Measurements from ENCODE around the gene RIPPLY3. TPM values are rescaled to one million over a fixed set of nuclear protein-coding genes. Genes with fewer than 3 reads are reported as not detected.
"Not testable (repeated sequence)": the region's sequence is repeated elsewhere in the genome, so short reads cannot be mapped to it uniquely, and the experiment has no call there.

The RIPPLY3 gene
- total and polyA plus RNA-seq, 2 donors (not counting 1 experiment from before 2014, with no cell fraction given) = not detected

- H3K27me3 Mint-ChIP-seq = peaks cover 10% of the 10 kb centered on the region
Measured at GRCh38 chr21:37032877-37033471, 26.5 kb downstream of the RIPPLY3 start.

DNA sequence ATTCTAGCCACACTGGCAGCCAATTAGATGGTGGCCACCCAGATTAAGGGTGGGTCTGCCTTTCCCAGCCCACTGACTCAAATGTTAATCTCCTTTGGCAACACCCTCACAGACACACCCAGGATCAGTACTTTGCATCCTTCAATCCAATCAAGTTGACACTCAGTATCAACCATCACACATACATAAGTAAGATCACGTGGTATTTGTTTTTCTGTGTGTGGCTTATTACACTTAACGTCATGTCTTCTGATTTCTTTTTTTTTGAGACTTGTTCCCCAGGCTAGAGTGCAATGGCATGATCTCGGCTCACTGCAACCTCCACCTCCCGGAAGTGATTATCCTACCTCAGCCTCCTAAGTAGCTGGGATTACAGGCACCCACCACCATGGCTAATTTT lies 27.9 kb downstream of the RIPPLY3 start:
- H3K9ac ChIP-seq (ENCODE audit: low read length); H3K4me1 ChIP-seq (ENCODE audit: control insufficient read depth in 2 of 2, insufficient read depth in 2 of 2, low read length in 2 of 2); ATAC-seq (ENCODE audit: low read depth); POLR2A ChIA-PET; H3K4me3 ChIP-seq (ENCODE audit: control extremely low read depth in 1 of 5, extremely low read depth in 1 of 5, insufficient read depth in 1 of 5, low read depth in 2 of 5, low read length in 4 of 5); H3K9me3 Mint-ChIP-seq (ENCODE audit: insufficient read depth); H2AFZ ChIP-seq (ENCODE audit: insufficient read depth, low read depth, low read length, poor library complexity, severe bottlenecking); H3K27ac Mint-ChIP-seq; H3K36me3 ChIP-seq (replicated peaks in 1 of 2; ENCODE audit: control extremely low read depth in 1 of 2, control insufficient read depth in 1 of 2, extremely low read depth in 1 of 2, insufficient read depth in 2 of 2, low read length in 1 of 2); H3K27ac ChIP-seq (ENCODE audit: low read length in 2 of 2); H3K4me2 ChIP-seq (replicated peaks; ENCODE audit: low read depth, low read length, poor library complexity, severe bottlenecking); H3K79me2 ChIP-seq (ENCODE audit: control insufficient read depth, insufficient read depth, low read length); H3K4me3 Mint-ChIP-seq; H3K4me1 Mint-ChIP-seq; intact Hi-C loops (cut with micrococcal nuclease); H3K27me3 ChIP-seq (replicated peaks in 1 of 4; ENCODE audit: control extremely low read depth in 1 of 4, control insufficient read depth in 3 of 4, insufficient read depth in 4 of 4, low read length in 3 of 4); H4K20me1 ChIP-seq (ENCODE audit: control insufficient read depth, insufficient read depth, low read length, poor library complexity, severe bottlenecking); DNase-seq; CTCF ChIA-PET; H3K9me3 ChIP-seq (ENCODE audit: control extremely low read depth in 1 of 3, control insufficient read depth in 2 of 3, insufficient read depth in 1 of 3, low read length in 2 of 3): not testable (repeated sequence)
- WGBS (ENCODE audit: insufficient coverage) = no CpG with 5 or more reads among the region's 4 CpGs
- peaks cover 10% of the 10 kb centered on the region for H3K27me3 Mint-ChIP-seq

More at GRCh38 chr21:37032877-37033471, 26.5 kb downstream of the RIPPLY3 start:
- no peaks in the 10 kb centered on the region for H3K4me1 ChIP-seq (ENCODE audit: control insufficient read depth in 2 of 2, insufficient read depth in 2 of 2, low read length in 2 of 2)
- no peaks in the 10 kb centered on the region for H3K27me3 ChIP-seq (replicated peaks in 1 of 4; ENCODE audit: control extremely low read depth in 1 of 4, control insufficient read depth in 3 of 4, insufficient read depth in 4 of 4, low read length in 3 of 4)
- H3K9me3 ChIP-seq (ENCODE audit: control extremely low read depth in 1 of 3, control insufficient read depth in 2 of 3, insufficient read depth in 1 of 3, low read length in 2 of 3) = no peaks in the 10 kb centered on the region
- no CpG with 5 or more reads among the region's 4 CpGs for WGBS (ENCODE audit: insufficient coverage)
- TF ChIP-seq CTCF (IDR thresholded peaks at IDR 0.05) (no peak), EZH2 (IDR thresholded peaks at IDR 0.05; ENCODE audit: borderline replicate concordance, insufficient read depth, low read depth, low read length, poor library complexity, severe bottlenecking) (no peak)
- H3K36me3 ChIP-seq (replicated peaks in 1 of 2; ENCODE audit: control extremely low read depth in 1 of 2, control insufficient read depth in 1 of 2, extremely low read depth in 1 of 2, insufficient read depth in 2 of 2, low read length in 1 of 2) = no peaks in the 10 kb centered on the region
- no peak overlapping the region for H3K4me3 ChIP-seq (ENCODE audit: control extremely low read depth in 1 of 5, extremely low read depth in 1 of 5, insufficient read depth in 1 of 5, low read depth in 2 of 5, low read length in 4 of 5)
- ATAC-seq (ENCODE audit: low read depth) (no peak), DNase-seq (no peak)
- H3K27ac ChIP-seq (ENCODE audit: low read length in 2 of 2) = no peak overlapping the region
- H3K9me3 Mint-ChIP-seq (ENCODE audit: insufficient read depth) = no peaks in the 10 kb centered on the region
- ChIA-PET POLR2A (no interaction called here), CTCF (no interaction called here)
- H3K4me3 Mint-ChIP-seq = no peak overlapping the region
- H4K20me1 ChIP-seq (ENCODE audit: control insufficient read depth, insufficient read depth, low read length, poor library complexity, severe bottlenecking) = no peaks in the 10 kb centered on the region
- H3K4me2 ChIP-seq (replicated peaks; ENCODE audit: low read depth, low read length, poor library complexity, severe bottlenecking) = no peak overlapping the region
- intact Hi-C loops (cut with micrococcal nuclease) = no loop called here
- H3K9ac ChIP-seq (ENCODE audit: low read length) = no peak overlapping the region
- no peaks in the 10 kb centered on the region for H3K79me2 ChIP-seq (ENCODE audit: control insufficient read depth, insufficient read depth, low read length)
- no peaks in the 10 kb centered on the region for H3K4me1 Mint-ChIP-seq
- no peak overlapping the region for H3K27ac Mint-ChIP-seq
- no peak overlapping the region for H2AFZ ChIP-seq (ENCODE audit: insufficient read depth, low read depth, low read length, poor library complexity, severe bottlenecking)
